Suprapubic skin (tissue), 4 donors: ENCODE results near the gene THSD7A.

Experiments
- EP300 ChIP-seq: sonication (generic); formaldehyde crosslinking; IDR thresholded peaks from one replicate; pipeline ENCODE4 v1.6.1; 2017; ENCODE audit warnings: antibody characterized with exemption
- POLR2A ChIP-seq, 2 donors: fragments of 450-650 bp; IDR thresholded peaks; one replicate each; pipeline ENCODE4 v1.6.1; 2017; ENCODE audit warnings: antibody characterized with exemption in 2 of 2, mild to moderate bottlenecking in 2 of 2, moderate library complexity in 2 of 2
- POLR2AphosphoS5 ChIP-seq, 3 donors: sonication (generic); formaldehyde crosslinking; IDR thresholded peaks; one replicate each; pipeline ENCODE4 v1.6.1; 2017; ENCODE audit warnings: antibody characterized with exemption in 3 of 3
- TF ChIP-seq, protein P1 (sequence below), 2 donors: fragments of 200-600 bp in 1 of 2; fragments of 450-650 bp in 1 of 2; sonication (generic) in 1 of 2; IDR thresholded peaks; one replicate each; pipeline ENCODE4 v1.5.1; 2016 to 2019; ENCODE audit warnings: antibody characterized with exemption in 2 of 2, mild to moderate bottlenecking in 1 of 2, moderate library complexity in 1 of 2

DNA sequence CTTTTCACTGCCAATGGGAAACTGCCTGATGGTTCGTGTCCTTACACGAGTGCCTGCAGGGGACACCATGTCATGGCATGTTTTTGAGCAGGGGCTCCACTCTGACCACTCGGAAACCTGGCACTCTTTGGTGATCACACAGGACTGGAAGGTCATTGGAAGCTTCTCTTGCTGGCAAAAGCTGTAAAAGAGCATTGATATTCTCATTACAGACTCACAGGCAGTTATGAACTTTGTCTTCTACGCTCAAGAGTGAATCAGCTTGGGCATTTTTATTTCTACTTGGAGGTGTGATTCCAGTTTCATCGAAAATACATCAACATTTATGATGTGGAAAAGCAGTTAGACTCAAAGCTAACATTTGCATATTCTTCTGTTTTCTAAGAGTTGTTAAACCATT is 238.7 kb downstream of the THSD7A start:
- TF ChIP-seq, protein P1, sequence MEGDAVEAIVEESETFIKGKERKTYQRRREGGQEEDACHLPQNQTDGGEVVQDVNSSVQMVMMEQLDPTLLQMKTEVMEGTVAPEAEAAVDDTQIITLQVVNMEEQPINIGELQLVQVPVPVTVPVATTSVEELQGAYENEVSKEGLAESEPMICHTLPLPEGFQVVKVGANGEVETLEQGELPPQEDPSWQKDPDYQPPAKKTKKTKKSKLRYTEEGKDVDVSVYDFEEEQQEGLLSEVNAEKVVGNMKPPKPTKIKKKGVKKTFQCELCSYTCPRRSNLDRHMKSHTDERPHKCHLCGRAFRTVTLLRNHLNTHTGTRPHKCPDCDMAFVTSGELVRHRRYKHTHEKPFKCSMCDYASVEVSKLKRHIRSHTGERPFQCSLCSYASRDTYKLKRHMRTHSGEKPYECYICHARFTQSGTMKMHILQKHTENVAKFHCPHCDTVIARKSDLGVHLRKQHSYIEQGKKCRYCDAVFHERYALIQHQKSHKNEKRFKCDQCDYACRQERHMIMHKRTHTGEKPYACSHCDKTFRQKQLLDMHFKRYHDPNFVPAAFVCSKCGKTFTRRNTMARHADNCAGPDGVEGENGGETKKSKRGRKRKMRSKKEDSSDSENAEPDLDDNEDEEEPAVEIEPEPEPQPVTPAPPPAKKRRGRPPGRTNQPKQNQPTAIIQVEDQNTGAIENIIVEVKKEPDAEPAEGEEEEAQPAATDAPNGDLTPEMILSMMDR (IDR thresholded peaks at IDR 0.05), result no peak
- TF ChIP-seq POLR2A (IDR thresholded peaks at IDR 0.05) (no peak), POLR2AphosphoS5 (IDR thresholded peaks at IDR 0.05) (no peak), EP300 (no peak)
